Keratinocyte (primary cell): Measurements from ENCODE around the gene MYH15. TPM values are rescaled to one million over a fixed set of nuclear protein-coding genes. Genes with fewer than 3 reads are reported as not detected.

Source experiments
- DNase-seq: peaks from one replicate; pipeline ENCODE4 v3.0.0-alpha.2; 2011; ENCODE audit warnings: low read depth, missing footprints, low spot score
- FAIRE-seq: peaks from 2 replicates; lab custom pipeline; 2011; peaks lifted over from hg19 to GRCh38; lab: Jason Lieb, UNC
- H2AFZ ChIP-seq: 2 replicates; pipeline ENCODE4 v1.6.0; 2012; ENCODE audit warnings: low read length, control low read depth, inconsistent platforms; ENCODE audit not compliant: control insufficient read depth
- H3K27ac ChIP-seq: 2 replicates; pipeline ENCODE4 v1.5.1; 2011; ENCODE audit warnings: low read length; ENCODE audit not compliant: control insufficient read depth, insufficient read depth
- H3K27me3 ChIP-seq: 3 replicates; pipeline ENCODE4 v1.6.0; 2011; ENCODE audit warnings: low read length; ENCODE audit not compliant: control insufficient read depth, insufficient read depth; ENCODE audit errors: extremely low read depth
- H3K36me3 ChIP-seq, 2 experiments: 2 replicates in 1 of 2; 3 replicates in 1 of 2; pipeline ENCODE4 v1.5.1; 2011; ENCODE audit warnings: low read length in 2 of 2, mild to moderate bottlenecking in 1 of 2; ENCODE audit not compliant: control insufficient read depth in 2 of 2, insufficient read depth in 2 of 2; ENCODE audit errors: extremely low read depth in 1 of 2
- H3K4me1 ChIP-seq: 3 replicates; pipeline ENCODE4 v1.5.1; 2011; ENCODE audit warnings: low read length; ENCODE audit not compliant: control insufficient read depth, insufficient read depth; ENCODE audit errors: extremely low read depth
- H3K4me2 ChIP-seq: 3 replicates; pipeline ENCODE4 v1.6.0; 2011; ENCODE audit warnings: low read depth, low read length; ENCODE audit not compliant: control insufficient read depth, insufficient read depth; ENCODE audit errors: extremely low read depth
- H3K4me3 ChIP-seq, 3 experiments: fragments of 200-600 bp in 1 of 3; sonication (generic) in 1 of 3; 2 replicates in 2 of 3; 3 replicates in 1 of 3; pipeline ENCODE4 v1.5.1; 2011 to 2016; ENCODE audit warnings: low read length in 3 of 3, mild to moderate bottlenecking in 3 of 3, control low read depth in 2 of 3, inconsistent platforms in 1 of 3, low read depth in 1 of 3, mixed read lengths in 1 of 3, mixed run types in 1 of 3, moderate library complexity in 1 of 3; ENCODE audit not compliant: control insufficient read depth in 2 of 3, insufficient read depth in 2 of 3; ENCODE audit errors: extremely low read depth in 1 of 3
- H3K79me2 ChIP-seq: 2 replicates; pipeline ENCODE4 v1.6.0; 2012; ENCODE audit warnings: low read length; ENCODE audit not compliant: control insufficient read depth, insufficient read depth
- H3K9ac ChIP-seq: 3 replicates; pipeline ENCODE4 v1.6.0; 2011; ENCODE audit warnings: low read length; ENCODE audit not compliant: control insufficient read depth, insufficient read depth; ENCODE audit errors: extremely low read depth
- H3K9me1 ChIP-seq: 3 replicates; pipeline ENCODE4 v1.6.0; 2011; ENCODE audit warnings: low read length; ENCODE audit not compliant: control insufficient read depth, insufficient read depth; ENCODE audit errors: extremely low read depth
- H3K9me3 ChIP-seq: 2 replicates; pipeline ENCODE4 v1.5.1; 2012; ENCODE audit warnings: low read depth, low read length; ENCODE audit not compliant: control insufficient read depth
- H4K20me1 ChIP-seq: 3 replicates; pipeline ENCODE4 v1.6.0; 2011; ENCODE audit warnings: low read length; ENCODE audit not compliant: control insufficient read depth, insufficient read depth; ENCODE audit errors: extremely low read depth
- CTCF ChIP-seq, 3 experiments: IDR thresholded peaks in 1 of 3; conservative IDR thresholded peaks in 1 of 3; optimal IDR thresholded peaks in 1 of 3; 2 replicates in 2 of 3; 3 replicates in 1 of 3; pipeline versions ENCODE3 to v1.5.1; 2011; ENCODE audit warnings: low read length in 3 of 3, mild to moderate bottlenecking in 3 of 3, moderate library complexity in 2 of 3, control low read depth in 1 of 3, inconsistent platforms in 1 of 3; ENCODE audit not compliant: insufficient read depth in 2 of 3; ENCODE audit errors: extremely low read depth in 1 of 3
- EZH2 ChIP-seq: IDR thresholded peaks from one replicate; pipeline ENCODE4 v1.6.1; 2012; ENCODE audit warnings: inconsistent platforms, mild to moderate bottlenecking, low read length, moderate library complexity
- dilution Hi-C: fragments of 300-500 bp; cut with MboI; formaldehyde crosslinking; loops from one replicate; pipeline ENCODE4 v1.7.0; 2020; ENCODE audit warnings: low sequenced_read_pairs; ENCODE audit not compliant: extremely low pct_ligation_motif_present
- polyA plus RNA-seq, 5 experiments: library from polyadenylated mRNA; depleted of rRNA in 3 of 5; stranded (reverse) in 3 of 5; stranded (forward) in 1 of 5; unstranded in 1 of 5; fragments of >200 nt; gene quantifications; 1 replicate in 1 of 5; 2 replicates in 3 of 5; 3 replicates in 1 of 5; pipeline versions ENCODE4 v1.2.1 to v1.2.3, GENCODE V29; 2011 to 2012; ENCODE audit warnings: missing spikeins in 2 of 5, low read depth in 1 of 5, low replicate concordance in 1 of 5

The MYH15 gene
- polyA plus RNA-seq, 1 donor (not counting 4 experiments of a cell fraction or from before 2014, with no cell fraction given): 0.87 TPM

- no peaks in the 10 kb centered on the region for H3K4me1 ChIP-seq
- H2AFZ ChIP-seq: no peak overlapping the region
- H3K9me1 ChIP-seq: no peaks in the 10 kb centered on the region
- no peak for FAIRE-seq
- H3K27ac ChIP-seq: no peak overlapping the region
- no peaks in the 10 kb centered on the region for H3K79me2 ChIP-seq
- H3K27me3 ChIP-seq: no peaks in the 10 kb centered on the region
- H3K36me3 ChIP-seq: no peaks in the 10 kb centered on the region
- DNase-seq: no peak
- H4K20me1 ChIP-seq: no peaks in the 10 kb centered on the region
- no peaks in the 10 kb centered on the region for H3K9me3 ChIP-seq
- TF ChIP-seq CTCF (optimal IDR thresholded peaks at IDR 0.05 in 1 of 3, IDR thresholded peaks at IDR 0.05 in 1 of 3, conservative IDR thresholded peaks at IDR 0.05 in 1 of 3; ENCODE audit: extremely low read depth in 1 of 3, insufficient read depth in 2 of 3, low read length in 3 of 3) (no peak), EZH2 (no peak)
- dilution Hi-C loops: no loop called here
- H3K4me3 ChIP-seq: no peak overlapping the region
- H3K4me2 ChIP-seq: no peak overlapping the region
- H3K9ac ChIP-seq: no peak overlapping the region
These were observed 63.1 kb downstream of the MYH15 start for GRCh38 chr3:108447096-108447847.

DNA sequence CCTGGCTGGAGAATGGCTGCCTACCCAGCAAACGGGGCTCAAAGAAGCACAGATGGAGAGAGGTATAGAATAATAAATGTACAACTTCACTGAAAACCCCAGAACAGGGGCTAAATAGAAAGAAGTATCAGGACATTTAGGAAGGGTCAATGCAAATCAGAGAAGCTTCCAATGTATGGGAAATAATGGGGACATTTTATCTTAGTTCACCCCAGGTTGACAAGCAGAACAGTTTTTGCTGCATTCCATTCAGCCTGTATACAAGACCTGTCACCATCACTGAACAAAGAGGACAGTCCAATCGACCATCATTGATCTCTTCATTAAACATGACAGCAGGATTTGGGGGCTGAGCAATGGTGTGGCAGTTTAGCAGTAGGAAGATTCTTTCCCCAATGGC, 68.1 kb downstream of the MYH15 start:
- no peaks in the 10 kb centered on the region for H3K27me3 ChIP-seq

More for the DNA sequence above, 68.1 kb downstream of the MYH15 start:
- no peaks in the 10 kb centered on the region for H3K9me1 ChIP-seq
- H3K4me2 ChIP-seq: no peak overlapping the region
- H3K36me3 ChIP-seq: no peaks in the 10 kb centered on the region
- TF ChIP-seq EZH2 (no peak), CTCF (optimal IDR thresholded peaks at IDR 0.05 in 1 of 3, IDR thresholded peaks at IDR 0.05 in 1 of 3, conservative IDR thresholded peaks at IDR 0.05 in 1 of 3; ENCODE audit: extremely low read depth in 1 of 3, insufficient read depth in 2 of 3, low read length in 3 of 3) (no peak)
- no peak overlapping the region for H3K27ac ChIP-seq
- no peaks in the 10 kb centered on the region for H3K9me3 ChIP-seq
- no peak overlapping the region for H3K9ac ChIP-seq
- dilution Hi-C loops: no loop called here
- H4K20me1 ChIP-seq: no peaks in the 10 kb centered on the region
- no peak for DNase-seq
- FAIRE-seq: peak; percentile 49
- H3K4me1 ChIP-seq: no peaks in the 10 kb centered on the region
- H3K4me3 ChIP-seq: no peak overlapping the region
- H2AFZ ChIP-seq: no peak overlapping the region
- H3K79me2 ChIP-seq: no peaks in the 10 kb centered on the region
